Hematopoietic multipotent progenitor cell (in vitro differentiated cells): ENCODE data around the gene GAP43. TPM values are rescaled to one million over a fixed set of nuclear protein-coding genes. Genes with fewer than 3 reads are reported as not detected.
A peak's percentile ranks its signal among the peaks of the same experiment; 100 is the strongest.

Experiments
- DNase-seq, 3 donors: peaks; one replicate each; pipeline ENCODE4 v3.0.0-alpha.2; 2011 to 2015; ENCODE audit warnings: low read depth in 2 of 3, low spot score in 2 of 3
- total RNA-seq: library from RNA; depleted of rRNA; stranded (reverse); fragments of >200 nt; gene quantifications from one replicate; pipeline ENCODE4 v1.2.3, GENCODE V29; 2012

The GAP43 gene
- total RNA-seq, 1 donor = not detected

- DNase-seq = no peak
Measured at GRCh38 chr3:115659253-115660220, 36.2 kb downstream of the GAP43 start.

- DNase-seq = no peak
Measured at GRCh38 chr3:115660646-115661337, 37.5 kb downstream of the GAP43 start.

GRCh38 chr3:115662356-115662755 is 39.0 kb downstream of the GAP43 start:
- no peak for DNase-seq

- DNase-seq = no peak
Measured at GRCh38 chr3:115663414-115663813, 40.1 kb downstream of the GAP43 start.

GRCh38 chr3:115666081-115666480 is 42.8 kb downstream of the GAP43 start:
- no peak for DNase-seq

GRCh38 chr3:115666920-115667737 is 43.8 kb downstream of the GAP43 start:
- DNase-seq = no peak

GRCh38 chr3:115667738-115668065 is 44.4 kb downstream of the GAP43 start:
- no peak for DNase-seq

GRCh38 chr3:115670911-115671310 is 47.6 kb downstream of the GAP43 start:
- no peak for DNase-seq

GRCh38 chr3:115671761-115672455 is 48.6 kb downstream of the GAP43 start:
- no peak for DNase-seq

- DNase-seq = no peak
Measured at GRCh38 chr3:115673881-115674280, 50.6 kb downstream of the GAP43 start.

GRCh38 chr3:115676336-115676735 is 53.0 kb downstream of the GAP43 start:
- DNase-seq = no peak

- DNase-seq = peak in 1 of 3 donors; percentile 56
Measured at GRCh38 chr3:115680803-115681345, 57.6 kb downstream of the GAP43 start.

- DNase-seq = no peak
Measured at GRCh38 chr3:115681736-115682135, 58.4 kb downstream of the GAP43 start.

- no peak for DNase-seq
Measured at GRCh38 chr3:115683305-115683704, 60.0 kb downstream of the GAP43 start.

- DNase-seq = no peak
Measured at GRCh38 chr3:115683773-115684172, 60.5 kb downstream of the GAP43 start.

- DNase-seq = no peak
Measured at GRCh38 chr3:115685097-115685496, 61.8 kb downstream of the GAP43 start.

- DNase-seq = no peak
Measured at GRCh38 chr3:115687721-115688120, 64.4 kb downstream of the GAP43 start.

GRCh38 chr3:115688418-115688817 is 65.1 kb downstream of the GAP43 start:
- DNase-seq = no peak

- DNase-seq = no peak
Measured at GRCh38 chr3:115689928-115690327, 66.6 kb downstream of the GAP43 start.

- DNase-seq = no peak
Measured at GRCh38 chr3:115691964-115692363, 68.7 kb downstream of the GAP43 start.
